OCI-LY1 (cell line): ENCODE results near the gene CDH4.

Experiments
- EZH2 ChIP-seq: fragments of 200-600 bp; sonication (generic), shearing (Covaris generic); IDR thresholded peaks from 2 replicates; pipeline ENCODE4 v1.8.0; 2017; ENCODE audit warnings: borderline replicate concordance, mixed run types, mild to moderate bottlenecking, antibody characterized with exemption, low read length, moderate library complexity, mixed read lengths
- TF ChIP-seq, protein P1 (sequence below): fragments of 200-600 bp; sonication (generic), shearing (Covaris generic); IDR thresholded peaks from 2 replicates; pipeline ENCODE4 v1.5.1; 2017; ENCODE audit warnings: mild to moderate bottlenecking, antibody characterized with exemption, low read length, moderate library complexity, mixed read lengths

GRCh38 chr20:61419501-61419900 lies 167.4 kb downstream of the CDH4 start:
- TF ChIP-seq, protein P1, sequence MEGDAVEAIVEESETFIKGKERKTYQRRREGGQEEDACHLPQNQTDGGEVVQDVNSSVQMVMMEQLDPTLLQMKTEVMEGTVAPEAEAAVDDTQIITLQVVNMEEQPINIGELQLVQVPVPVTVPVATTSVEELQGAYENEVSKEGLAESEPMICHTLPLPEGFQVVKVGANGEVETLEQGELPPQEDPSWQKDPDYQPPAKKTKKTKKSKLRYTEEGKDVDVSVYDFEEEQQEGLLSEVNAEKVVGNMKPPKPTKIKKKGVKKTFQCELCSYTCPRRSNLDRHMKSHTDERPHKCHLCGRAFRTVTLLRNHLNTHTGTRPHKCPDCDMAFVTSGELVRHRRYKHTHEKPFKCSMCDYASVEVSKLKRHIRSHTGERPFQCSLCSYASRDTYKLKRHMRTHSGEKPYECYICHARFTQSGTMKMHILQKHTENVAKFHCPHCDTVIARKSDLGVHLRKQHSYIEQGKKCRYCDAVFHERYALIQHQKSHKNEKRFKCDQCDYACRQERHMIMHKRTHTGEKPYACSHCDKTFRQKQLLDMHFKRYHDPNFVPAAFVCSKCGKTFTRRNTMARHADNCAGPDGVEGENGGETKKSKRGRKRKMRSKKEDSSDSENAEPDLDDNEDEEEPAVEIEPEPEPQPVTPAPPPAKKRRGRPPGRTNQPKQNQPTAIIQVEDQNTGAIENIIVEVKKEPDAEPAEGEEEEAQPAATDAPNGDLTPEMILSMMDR, result no peak
- no peak for TF ChIP-seq EZH2
